Measurements from ENCODE around the gene IRGQ. TPM values are rescaled to one million over a fixed set of nuclear protein-coding genes. Genes with fewer than 3 reads are reported as not detected.

IRGQ gene
- total and polyA plus RNA-seq, 2 donors (not counting 3 experiments of a cell fraction or from before 2014, with no cell fraction given) = 15.8 to 33.2 TPM

DNA sequence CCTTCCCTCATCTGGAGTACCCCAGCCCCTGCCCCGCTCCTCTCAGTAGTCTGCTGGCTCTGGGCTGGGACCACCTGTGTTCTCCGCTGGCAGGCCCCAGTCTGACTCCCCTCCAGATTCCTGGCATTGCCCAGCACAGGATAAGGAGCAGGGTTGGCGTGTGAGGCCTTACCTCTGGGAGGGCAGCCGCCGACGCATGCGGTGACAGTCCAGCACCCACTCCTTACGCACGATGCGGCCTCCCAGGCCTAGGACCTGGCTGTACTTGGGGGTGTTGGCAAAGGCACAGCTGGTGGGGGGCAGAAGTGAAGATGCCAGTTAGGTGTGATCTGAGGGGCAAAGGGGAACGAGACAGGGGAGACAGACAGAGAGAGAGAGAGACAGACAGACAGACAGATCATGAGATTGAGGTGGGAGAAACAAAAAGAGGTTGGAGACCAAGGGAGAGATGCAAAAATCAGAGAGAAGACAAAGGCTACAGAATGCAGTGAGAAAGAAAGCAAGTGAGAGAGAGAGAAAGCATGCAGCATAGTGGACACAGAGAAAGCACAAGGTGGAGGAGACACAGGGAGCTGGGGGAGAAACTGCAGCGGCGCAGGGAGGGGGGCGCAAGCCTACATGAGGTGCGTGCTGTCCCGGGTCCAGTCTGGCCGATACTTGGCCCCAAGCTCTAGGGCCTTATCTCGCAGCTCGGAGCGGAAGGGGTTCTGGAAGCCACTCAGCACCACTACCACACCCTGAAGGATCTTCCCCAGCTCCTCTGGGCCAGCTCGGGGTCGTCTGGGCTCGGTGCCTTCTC is 44.3 kb downstream of the IRGQ start:
- Histone ChIP-seq H3K36me3 (ENCODE audit: control insufficient read depth in 2 of 2, extremely low read depth in 1 of 2, insufficient read depth in 2 of 2, low read length in 2 of 2) (peaks cover 2 to 32% of the 10 kb centered on the region in 2 experiments), H3K4me1 (ENCODE audit: control insufficient read depth, extremely low read depth, insufficient read depth, low read length) (no peaks in the 10 kb centered on the region), H3K27ac (ENCODE audit: insufficient read depth, low read depth, low read length) (no peak overlapping the region), H3K79me2 (ENCODE audit: control insufficient read depth, insufficient read depth, low read length) (no peaks in the 10 kb centered on the region), H3K4me2 (ENCODE audit: insufficient read depth, low read length) (no peak overlapping the region), H3K9ac (replicated peaks; ENCODE audit: extremely low read depth, insufficient read depth, low read length) (no peak overlapping the region), H2AFZ (ENCODE audit: low read depth, low read length) (no peak overlapping the region), H3K9me1 (replicated peaks; ENCODE audit: control insufficient read depth, extremely low read depth, insufficient read depth, low read length) (no peaks in the 10 kb centered on the region), H4K20me1 (replicated peaks; ENCODE audit: control insufficient read depth, extremely low read depth, insufficient read depth, low read length) (no peaks in the 10 kb centered on the region), H3K27me3 (ENCODE audit: control insufficient read depth in 2 of 2, insufficient read depth in 2 of 2, low read length in 2 of 2) (no peaks in the 10 kb centered on the region), H3K4me3 (replicated peaks in 1 of 3; ENCODE audit: insufficient read depth in 1 of 3, low read depth in 1 of 3, low read length in 3 of 3) (no peak overlapping the region), H3K9me3 (replicated peaks; ENCODE audit: control insufficient read depth, insufficient read depth, low read length) (no peaks in the 10 kb centered on the region)
- intact Hi-C loops (cut with micrococcal nuclease) (no loop called here), dilution Hi-C loops (cut with MboI; ENCODE audit: extremely low pct_ligation_motif_present, low sequenced_read_pairs) (no loop called here)
- BruUV-seq (replicated peaks) = no TSS peak
- FAIRE-seq (no peak), DNase-seq (ENCODE audit: low read depth, low spot score) (no peak)
- POLR2A ChIA-PET = no interaction called here
- CTCF ChIA-PET = interaction anchor here (6.6 kb wide), 1 partner anchor 44 kb away, joined by 158 read pairs; the partner anchor contains the start of genes IRGQ and ZNF576
- no peak for TF ChIP-seq GATA2 (IDR thresholded peaks at IDR 0.05; ENCODE audit: insufficient read depth, insufficient read length, low read depth, low read length)

DNA sequence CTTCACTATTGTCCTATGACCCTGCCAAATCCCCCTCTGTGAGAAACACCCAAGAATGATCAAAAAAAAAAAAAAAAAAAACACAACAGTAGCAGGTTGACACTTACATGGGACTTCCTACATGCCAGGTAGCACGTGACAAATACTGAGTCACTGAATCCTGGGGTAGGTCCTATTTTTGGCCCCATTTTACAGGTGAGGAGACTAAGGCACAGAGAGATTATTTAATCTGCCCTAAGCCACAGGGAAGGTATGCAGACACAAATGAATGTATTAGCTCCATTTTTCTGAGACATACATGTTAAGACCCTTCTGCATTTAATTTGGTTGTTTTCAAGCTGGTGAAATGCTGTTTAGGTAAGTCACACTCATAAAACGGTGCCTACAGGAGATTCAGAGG is 47.2 kb downstream of the IRGQ start:
- Histone ChIP-seq H3K9ac (replicated peaks; ENCODE audit: extremely low read depth, insufficient read depth, low read length) (no peak overlapping the region), H3K9me3 (replicated peaks; ENCODE audit: control insufficient read depth, insufficient read depth, low read length) (no peaks in the 10 kb centered on the region), H3K79me2 (ENCODE audit: control insufficient read depth, insufficient read depth, low read length) (no peaks in the 10 kb centered on the region), H2AFZ (ENCODE audit: low read depth, low read length) (no peak overlapping the region), H3K4me3 (replicated peaks in 1 of 3; ENCODE audit: insufficient read depth in 1 of 3, low read depth in 1 of 3, low read length in 3 of 3) (no peak overlapping the region), H3K4me2 (ENCODE audit: insufficient read depth, low read length) (no peak overlapping the region), H4K20me1 (replicated peaks; ENCODE audit: control insufficient read depth, extremely low read depth, insufficient read depth, low read length) (no peaks in the 10 kb centered on the region), H3K4me1 (ENCODE audit: control insufficient read depth, extremely low read depth, insufficient read depth, low read length) (no peaks in the 10 kb centered on the region), H3K27me3 (ENCODE audit: control insufficient read depth in 2 of 2, insufficient read depth in 2 of 2, low read length in 2 of 2) (no peaks in the 10 kb centered on the region), H3K27ac (ENCODE audit: insufficient read depth, low read depth, low read length) (no peak overlapping the region), H3K36me3 (ENCODE audit: control insufficient read depth in 2 of 2, extremely low read depth in 1 of 2, insufficient read depth in 2 of 2, low read length in 2 of 2) (peaks cover 2 to 39% of the 10 kb centered on the region in 2 experiments), H3K9me1 (replicated peaks; ENCODE audit: control insufficient read depth, extremely low read depth, insufficient read depth, low read length) (no peaks in the 10 kb centered on the region)
- TF ChIP-seq EZH2 (IDR thresholded peaks at IDR 0.05; ENCODE audit: borderline replicate concordance, low read depth, low read length, severe bottlenecking) (no peak), POLR2AphosphoS5 (IDR thresholded peaks at IDR 0.05; ENCODE audit: insufficient read depth, low read depth, low read length) (no peak), MYC (IDR thresholded peaks at IDR 0.05; ENCODE audit: low read depth, low read length) (no peak), POLR2A (IDR thresholded peaks at IDR 0.05; ENCODE audit: low read depth, low read length) (no peak), FOS (IDR thresholded peaks at IDR 0.05; ENCODE audit: borderline replicate concordance, insufficient read depth, low read length) (no peak), GATA2 (IDR thresholded peaks at IDR 0.05; ENCODE audit: insufficient read depth, insufficient read length, low read depth, low read length) (no peak), JUN (IDR thresholded peaks at IDR 0.05; ENCODE audit: borderline replicate concordance, insufficient read depth, insufficient read length, low read depth) (no peak)
- TF ChIP-seq, protein P1, sequence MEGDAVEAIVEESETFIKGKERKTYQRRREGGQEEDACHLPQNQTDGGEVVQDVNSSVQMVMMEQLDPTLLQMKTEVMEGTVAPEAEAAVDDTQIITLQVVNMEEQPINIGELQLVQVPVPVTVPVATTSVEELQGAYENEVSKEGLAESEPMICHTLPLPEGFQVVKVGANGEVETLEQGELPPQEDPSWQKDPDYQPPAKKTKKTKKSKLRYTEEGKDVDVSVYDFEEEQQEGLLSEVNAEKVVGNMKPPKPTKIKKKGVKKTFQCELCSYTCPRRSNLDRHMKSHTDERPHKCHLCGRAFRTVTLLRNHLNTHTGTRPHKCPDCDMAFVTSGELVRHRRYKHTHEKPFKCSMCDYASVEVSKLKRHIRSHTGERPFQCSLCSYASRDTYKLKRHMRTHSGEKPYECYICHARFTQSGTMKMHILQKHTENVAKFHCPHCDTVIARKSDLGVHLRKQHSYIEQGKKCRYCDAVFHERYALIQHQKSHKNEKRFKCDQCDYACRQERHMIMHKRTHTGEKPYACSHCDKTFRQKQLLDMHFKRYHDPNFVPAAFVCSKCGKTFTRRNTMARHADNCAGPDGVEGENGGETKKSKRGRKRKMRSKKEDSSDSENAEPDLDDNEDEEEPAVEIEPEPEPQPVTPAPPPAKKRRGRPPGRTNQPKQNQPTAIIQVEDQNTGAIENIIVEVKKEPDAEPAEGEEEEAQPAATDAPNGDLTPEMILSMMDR (IDR thresholded peaks at IDR 0.05; ENCODE audit: extremely low read depth in 1 of 2, insufficient read depth in 1 of 2, low read depth in 1 of 2, low read length in 2 of 2) = no peak
- TF ChIP-seq, protein P2, sequence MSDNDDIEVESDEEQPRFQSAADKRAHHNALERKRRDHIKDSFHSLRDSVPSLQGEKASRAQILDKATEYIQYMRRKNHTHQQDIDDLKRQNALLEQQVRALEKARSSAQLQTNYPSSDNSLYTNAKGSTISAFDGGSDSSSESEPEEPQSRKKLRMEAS (IDR thresholded peaks at IDR 0.05; ENCODE audit: insufficient read depth, insufficient read length) = no peak
- dilution Hi-C loops (cut with MboI; ENCODE audit: extremely low pct_ligation_motif_present, low sequenced_read_pairs) = no loop called here
- DNase-seq (ENCODE audit: low read depth, low spot score) (no peak), FAIRE-seq (no peak)
- ChIA-PET CTCF (interaction anchor here (0.6 to 1.4 kb wide), 2 partner anchors 10 to 46 kb away, joined by 3 read pairs; no protein-coding TSS in a partner anchor), POLR2A (no interaction called here)
- BruUV-seq (replicated peaks) = no TSS peak
- intact Hi-C loops (cut with micrococcal nuclease) = no loop called here
